Retinal pigment epithelial cell (primary cell): Measurements from ENCODE around the gene RXFP4.
A peak's percentile ranks its signal among the peaks of the same experiment; 100 is the strongest.

Source experiments
- DNase-seq: peaks from one replicate; pipeline ENCODE4 v3.0.0-alpha.2; 2010; ENCODE audit warnings: low read depth
- H3K4me3 ChIP-seq: 2 replicates; pipeline ENCODE4 v1.5.1; 2011; ENCODE audit warnings: mild to moderate bottlenecking, low read length, control low read depth, moderate library complexity
- TF ChIP-seq, protein P1 (sequence below): conservative IDR thresholded peaks from 2 replicates; pipeline ENCODE4 v1.5.1; 2011; ENCODE audit warnings: low read depth, low read length, control low read depth, inconsistent platforms

RXFP4 gene

DNA sequence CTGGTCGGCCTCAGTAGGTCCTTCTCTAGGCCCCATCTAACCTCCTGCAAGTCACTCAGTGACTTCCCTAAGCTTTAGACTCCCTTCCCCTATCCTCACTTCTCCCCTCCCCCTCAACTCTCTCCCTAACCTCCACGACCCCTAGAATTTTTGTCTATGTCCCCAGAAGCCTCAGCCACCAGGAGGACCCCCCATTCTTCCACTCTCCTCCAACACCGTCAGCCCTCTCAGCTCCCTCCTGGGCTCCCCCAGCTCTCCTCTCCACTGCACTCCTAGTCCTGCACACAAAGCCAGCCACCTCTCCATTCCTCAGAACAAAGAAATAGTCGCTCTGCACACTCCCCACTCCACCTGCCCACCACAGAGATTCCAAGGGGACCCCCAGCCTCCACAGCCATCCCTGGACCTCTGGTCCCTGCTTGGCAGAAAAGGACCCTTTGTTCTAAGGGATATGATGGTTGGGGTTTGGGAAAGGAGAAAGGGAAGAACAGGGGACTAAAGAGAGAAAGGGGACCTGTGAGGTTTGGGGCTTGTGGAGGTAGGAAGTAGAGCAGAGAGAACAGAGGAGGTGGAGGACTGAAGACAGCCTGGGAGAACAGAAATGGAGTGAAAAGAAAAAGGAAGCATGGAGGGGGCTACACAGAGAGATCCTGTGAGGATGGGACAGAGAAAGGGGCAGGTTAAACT is 34.1 kb downstream of the RXFP4 start:
- H3K4me3 ChIP-seq: peak overlapping the region; percentile 90
- TF ChIP-seq, protein P1, sequence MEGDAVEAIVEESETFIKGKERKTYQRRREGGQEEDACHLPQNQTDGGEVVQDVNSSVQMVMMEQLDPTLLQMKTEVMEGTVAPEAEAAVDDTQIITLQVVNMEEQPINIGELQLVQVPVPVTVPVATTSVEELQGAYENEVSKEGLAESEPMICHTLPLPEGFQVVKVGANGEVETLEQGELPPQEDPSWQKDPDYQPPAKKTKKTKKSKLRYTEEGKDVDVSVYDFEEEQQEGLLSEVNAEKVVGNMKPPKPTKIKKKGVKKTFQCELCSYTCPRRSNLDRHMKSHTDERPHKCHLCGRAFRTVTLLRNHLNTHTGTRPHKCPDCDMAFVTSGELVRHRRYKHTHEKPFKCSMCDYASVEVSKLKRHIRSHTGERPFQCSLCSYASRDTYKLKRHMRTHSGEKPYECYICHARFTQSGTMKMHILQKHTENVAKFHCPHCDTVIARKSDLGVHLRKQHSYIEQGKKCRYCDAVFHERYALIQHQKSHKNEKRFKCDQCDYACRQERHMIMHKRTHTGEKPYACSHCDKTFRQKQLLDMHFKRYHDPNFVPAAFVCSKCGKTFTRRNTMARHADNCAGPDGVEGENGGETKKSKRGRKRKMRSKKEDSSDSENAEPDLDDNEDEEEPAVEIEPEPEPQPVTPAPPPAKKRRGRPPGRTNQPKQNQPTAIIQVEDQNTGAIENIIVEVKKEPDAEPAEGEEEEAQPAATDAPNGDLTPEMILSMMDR: no peak
- DNase-seq: no peak

DNA sequence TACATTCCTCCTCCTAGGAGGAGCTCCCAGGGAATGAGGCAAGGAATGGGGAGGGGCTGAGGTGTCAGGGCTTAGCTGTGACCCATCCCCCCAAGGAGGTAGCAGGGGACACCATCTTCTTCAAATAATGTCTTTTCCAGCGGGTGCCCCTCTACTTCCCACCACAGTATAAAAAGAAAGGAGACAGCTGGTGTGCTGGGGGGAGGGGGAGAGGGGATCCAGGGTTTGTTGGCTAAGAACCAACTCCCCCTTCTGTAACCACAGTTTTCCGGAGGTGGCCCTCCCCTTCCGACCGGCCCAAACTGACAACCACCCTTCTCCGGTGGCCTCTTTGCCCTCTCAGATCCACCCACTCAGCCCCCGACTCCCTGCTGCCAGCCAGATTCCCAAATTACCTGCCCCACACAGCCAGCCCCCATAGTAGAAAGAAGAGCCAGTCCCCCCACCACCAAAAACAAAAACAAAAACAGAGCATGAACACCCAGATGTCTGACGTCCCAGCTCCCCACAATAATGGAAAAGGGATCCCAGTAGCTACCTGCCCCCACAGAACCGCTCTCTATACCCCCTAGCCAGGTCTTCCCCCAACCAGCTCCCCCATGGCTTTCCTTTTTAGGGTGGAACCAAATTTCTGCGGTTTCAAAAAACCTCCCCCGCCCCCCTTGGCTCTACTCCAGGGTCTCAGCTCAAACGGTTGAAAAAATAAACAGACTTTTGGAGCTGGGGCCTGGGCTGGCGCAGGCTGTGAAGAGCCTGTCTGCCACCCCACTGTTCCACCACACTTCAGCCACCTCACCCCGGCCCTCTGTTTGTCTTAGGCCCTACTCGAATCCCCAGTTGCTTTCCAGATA is 34.8 kb downstream of the RXFP4 start:
- TF ChIP-seq, protein P1: no peak
- no peak for DNase-seq
- H3K4me3 ChIP-seq: peak overlapping the region; percentile 90

DNA sequence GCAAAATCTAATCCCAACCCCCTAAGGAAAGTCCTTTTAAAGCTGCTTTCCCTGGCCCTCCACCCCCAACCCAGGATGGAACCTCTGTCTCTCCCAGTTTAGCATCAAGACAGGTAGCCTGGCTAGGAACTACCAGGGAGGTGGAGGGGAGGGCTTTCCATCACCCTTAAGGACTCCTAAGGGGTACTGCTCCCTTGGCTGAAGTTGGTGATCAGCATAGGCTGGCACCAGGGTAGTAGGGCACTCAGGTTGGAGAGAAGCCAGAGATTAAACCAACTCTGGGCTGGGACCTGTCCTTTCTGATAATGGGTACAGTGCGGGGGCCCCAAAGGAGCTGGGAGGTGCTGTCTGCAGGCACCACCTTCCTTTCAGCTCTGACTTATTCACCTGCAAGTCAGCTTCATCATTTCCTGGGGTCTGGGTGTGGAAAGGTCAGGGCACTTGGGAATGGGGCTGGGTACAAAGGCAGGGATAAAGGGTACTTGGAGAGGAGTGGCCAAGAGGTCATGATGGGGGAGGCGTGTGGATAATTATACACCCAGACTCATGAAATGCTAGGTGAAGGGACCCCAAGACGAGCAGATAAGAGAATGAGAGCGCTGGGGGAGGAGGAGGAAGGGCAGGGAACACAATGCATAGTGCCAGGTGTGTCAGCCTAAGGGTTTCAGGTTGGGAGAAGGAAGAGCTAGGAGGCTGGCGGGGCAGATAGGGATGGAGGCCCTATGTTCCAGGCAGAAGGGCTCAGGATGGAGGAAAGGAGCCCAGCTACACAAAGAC is 35.7 kb downstream of the RXFP4 start:
- TF ChIP-seq, protein P1: no peak
- DNase-seq: no peak
- peak overlapping the region; percentile 90 for H3K4me3 ChIP-seq

DNA sequence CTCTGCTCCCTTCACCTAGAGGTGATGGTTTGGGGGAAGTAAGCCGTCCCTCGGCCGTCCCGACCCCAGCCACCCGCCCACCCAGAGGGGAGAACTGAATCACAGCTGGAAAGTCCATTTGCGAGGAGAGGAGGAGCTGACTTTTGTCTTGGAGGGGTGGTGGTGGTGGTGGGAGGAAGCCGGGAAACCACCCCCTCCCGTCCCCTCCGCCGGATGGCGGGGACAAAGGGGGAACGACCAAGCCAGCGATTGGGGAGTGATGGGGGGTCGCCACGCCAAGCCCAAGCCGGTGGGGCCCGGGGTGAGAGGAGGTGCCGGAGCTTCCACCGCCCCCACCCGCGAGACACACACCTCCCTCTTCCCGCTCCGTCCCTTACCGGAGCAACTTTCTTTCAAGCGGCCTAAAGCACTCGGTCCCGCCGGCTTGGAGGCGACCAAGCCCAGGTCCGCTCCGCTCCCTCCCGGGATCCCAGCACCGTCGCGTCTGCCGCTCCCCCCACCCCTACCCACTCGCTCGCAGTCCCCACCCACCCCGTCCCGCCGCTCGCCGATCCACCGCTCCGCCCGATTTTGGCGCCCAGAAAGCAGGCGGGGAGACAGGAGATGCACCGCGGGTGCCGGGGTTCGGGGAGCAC is 36.4 kb downstream of the RXFP4 start:
- DNase-seq: no peak
- TF ChIP-seq, protein P1: no peak
- H3K4me3 ChIP-seq: peak overlapping the region; percentile 90

DNA sequence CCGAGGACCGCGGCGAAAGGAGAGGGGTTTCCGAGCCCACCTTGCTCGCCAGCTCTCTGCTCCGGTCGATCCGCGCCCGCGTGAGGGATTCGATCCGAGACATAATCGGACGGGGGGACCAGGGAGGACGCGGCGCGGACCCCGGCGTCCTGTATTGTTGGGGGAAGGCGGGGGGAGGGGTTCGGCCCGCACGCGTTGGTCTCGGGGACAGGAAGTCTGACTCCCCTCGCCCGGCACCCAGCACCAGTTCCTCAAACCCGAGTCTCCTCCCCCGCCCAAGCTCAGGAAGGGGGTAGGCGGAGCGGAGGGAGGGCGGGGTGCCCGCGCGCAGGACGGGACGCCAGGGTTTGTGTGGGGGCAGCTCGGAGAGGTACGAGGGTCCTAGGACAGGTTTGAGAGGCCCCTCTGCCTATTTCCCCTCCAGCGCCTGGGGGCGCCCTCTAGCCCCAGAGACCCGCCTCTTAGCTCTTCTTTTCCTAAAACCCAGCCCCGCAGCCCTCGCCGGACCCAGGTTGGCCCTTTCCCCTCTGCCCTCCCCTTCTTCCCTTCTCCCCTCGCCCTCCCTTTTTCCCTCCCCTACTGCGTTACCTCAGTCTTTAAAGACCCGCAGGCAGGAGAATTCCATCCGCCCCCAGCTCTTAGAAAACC is 37.0 kb downstream of the RXFP4 start, which contains the start of gene ARHGEF2:
ARHGEF2 (minus strand) TSS at position 223 of the 648 bp plus-strand sequence; CDS start at position 103, 120 bp downstream.
- DNase-seq: no peak
- TF ChIP-seq, protein P1: peak; percentile 49
- peak within 1 kb of the TSS; percentile 90 for H3K4me3 ChIP-seq

DNA sequence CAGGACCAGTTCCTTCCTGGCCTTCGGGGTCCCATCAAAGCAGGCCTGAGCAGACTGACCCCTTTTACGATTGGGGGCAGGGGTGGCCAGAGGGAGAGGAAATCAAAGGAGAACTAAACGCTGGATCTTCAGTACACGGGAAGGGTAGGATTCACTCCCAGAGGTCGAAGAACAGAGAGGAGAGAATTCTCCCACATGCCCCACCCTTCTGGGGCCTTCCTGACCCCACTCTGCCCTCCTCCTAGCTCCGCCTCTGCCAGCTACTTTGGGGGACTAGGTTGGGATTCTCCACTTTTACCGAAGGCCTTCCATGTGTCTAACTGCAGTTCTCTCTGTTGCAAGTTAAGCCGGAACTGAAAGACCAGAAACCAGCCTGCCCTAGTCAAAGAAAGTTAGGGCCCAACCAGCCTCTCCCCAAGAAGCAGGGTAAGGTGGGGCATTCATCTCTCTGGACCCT is 37.6 kb downstream of the RXFP4 start:
- DNase-seq: no peak
- TF ChIP-seq, protein P1: no peak
- peak overlapping the region; percentile 90 for H3K4me3 ChIP-seq
